HG03521 (cell line): ENCODE data around the gene CHST10.

ENCODE experiments used
- ATAC-seq: cut with Tn5 transposase; IDR thresholded peaks from one replicate; pipeline ENCODE4 v1.9.1; 2021; ENCODE audit warnings: mild to moderate bottlenecking, moderate library complexity; ENCODE audit not compliant: unreplicated experiment

CHST10 gene

GRCh38 chr2:100417711-100418124, 250 bp upstream of the CHST10 start:
- no peak for ATAC-seq

GRCh38 chr2:100416397-100416934, 1.0 kb downstream of the CHST10 start:
- no peak for ATAC-seq

- ATAC-seq = no peak
Measured at GRCh38 chr2:100413571-100413970, 3.9 kb downstream of the CHST10 start.

GRCh38 chr2:100412881-100413321, 4.6 kb downstream of the CHST10 start:
- ATAC-seq = no peak

- ATAC-seq = no peak
Measured at GRCh38 chr2:100412466-100412865, 5.0 kb downstream of the CHST10 start.

GRCh38 chr2:100411841-100412292, 5.6 kb downstream of the CHST10 start:
- ATAC-seq = no peak

- ATAC-seq = no peak
Measured at GRCh38 chr2:100409975-100410647, 7.4 kb downstream of the CHST10 start.

GRCh38 chr2:100409461-100409860, 8.0 kb downstream of the CHST10 start:
- no peak for ATAC-seq

GRCh38 chr2:100408941-100409340, 8.5 kb downstream of the CHST10 start:
- no peak for ATAC-seq

- ATAC-seq = no peak
Measured at GRCh38 chr2:100408104-100408503, 9.4 kb downstream of the CHST10 start.

- no peak for ATAC-seq
Measured at GRCh38 chr2:100407563-100407962, 9.9 kb downstream of the CHST10 start.

- no peak for ATAC-seq
Measured at GRCh38 chr2:100407073-100407472, 10.4 kb downstream of the CHST10 start.

- ATAC-seq = no peak
Measured at GRCh38 chr2:100406120-100406508, 11.4 kb downstream of the CHST10 start.

GRCh38 chr2:100405403-100406119, 11.9 kb downstream of the CHST10 start:
- no peak for ATAC-seq

GRCh38 chr2:100404411-100404810, 13.1 kb downstream of the CHST10 start:
- ATAC-seq = no peak

GRCh38 chr2:100403722-100404121, 13.7 kb downstream of the CHST10 start:
- no peak for ATAC-seq

- ATAC-seq = no peak
Measured at GRCh38 chr2:100401268-100401667, 16.2 kb downstream of the CHST10 start.

GRCh38 chr2:100399714-100400113, 17.8 kb downstream of the CHST10 start:
- no peak for ATAC-seq

GRCh38 chr2:100397976-100398375, 19.5 kb downstream of the CHST10 start:
- no peak for ATAC-seq

- no peak for ATAC-seq
Measured at GRCh38 chr2:100397118-100397860, 20.2 kb downstream of the CHST10 start.

GRCh38 chr2:100396483-100396882, 21.0 kb downstream of the CHST10 start:
- ATAC-seq = no peak
